AG04450 (cell line): ENCODE results near the gene OR6C3. TPM values are rescaled to one million over a fixed set of nuclear protein-coding genes. Genes with fewer than 3 reads are reported as not detected.

ENCODE experiments used
- CTCF ChIA-PET: fragments of 300-600, 350-600 bp; formaldehyde crosslinking; extraction: SDS; loops from one replicate; lab custom pipeline; 2022; ENCODE audit warnings: antibody characterized with exemption, inconsistent platforms; lab: Charles Lee
- POLR2A ChIA-PET: fragments of 350-600 bp; formaldehyde crosslinking; extraction: SDS; loops from one replicate; lab custom pipeline; 2021; ENCODE audit warnings: antibody characterized with exemption, inconsistent platforms; lab: Yijun Ruan, JAX
- DNase-seq: peaks from one replicate; pipeline ENCODE4 v3.0.0-alpha.2; 2011; ENCODE audit warnings: low read depth, low spot score
- H3K27ac ChIP-seq: one replicate; pipeline ENCODE4 v1.5.1; 2012; ENCODE audit warnings: low read depth, low read length, control low read depth
- H3K27me3 ChIP-seq: one replicate; pipeline ENCODE4 v1.6.0; 2012; ENCODE audit warnings: low read length; ENCODE audit not compliant: control insufficient read depth, insufficient read depth
- H3K4me3 ChIP-seq: 2 replicates; pipeline ENCODE4 v1.5.1; 2011; ENCODE audit warnings: mild to moderate bottlenecking, low read depth, low read length, control low read depth
- H3K9me3 ChIP-seq: 2 replicates; pipeline ENCODE4 v1.5.1; 2012; ENCODE audit warnings: low read length; ENCODE audit not compliant: control insufficient read depth, insufficient read depth
- polyA plus RNA-seq: library from polyadenylated mRNA; depleted of rRNA; stranded (reverse); fragments of >200 nt; gene quantifications from 2 replicates; pipeline ENCODE4 v1.2.3, GENCODE V29; 2011; rRNA removed
- TF ChIP-seq, protein P1 (sequence below): IDR thresholded peaks from 2 replicates; pipeline ENCODE4 v1.5.1; 2011; ENCODE audit warnings: low read depth, low read length, control low read depth, inconsistent platforms

OR6C3 gene
- polyA plus RNA-seq, 1 experiment: not detected

DNA sequence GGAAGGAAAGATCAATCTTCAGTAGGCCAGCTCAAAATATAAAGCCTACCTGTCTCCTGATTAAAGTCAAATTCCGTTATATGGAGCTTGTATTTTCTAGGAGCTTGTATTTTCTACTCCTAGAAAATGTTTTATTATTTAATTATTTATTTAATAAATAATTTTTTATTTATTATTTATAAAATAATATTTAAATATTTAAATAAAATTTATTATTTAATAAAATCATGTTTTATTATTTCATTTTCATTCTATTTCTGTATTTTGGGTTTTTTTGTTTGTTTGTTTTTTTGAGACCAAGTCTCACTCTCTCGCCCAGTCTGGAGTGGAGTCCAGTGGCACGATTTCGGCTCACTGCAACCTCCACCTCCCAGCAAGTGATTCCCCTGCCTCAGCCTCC lies 42.0 kb downstream of the OR6C3 start:
- ChIA-PET POLR2A (no interaction called here), CTCF (no interaction called here)
- H3K27me3 ChIP-seq: no peaks in the 10 kb centered on the region
- no peak overlapping the region for H3K27ac ChIP-seq
- no peak overlapping the region for H3K4me3 ChIP-seq
- H3K9me3 ChIP-seq: no peaks in the 10 kb centered on the region
- no peak for DNase-seq
- TF ChIP-seq, protein P1, sequence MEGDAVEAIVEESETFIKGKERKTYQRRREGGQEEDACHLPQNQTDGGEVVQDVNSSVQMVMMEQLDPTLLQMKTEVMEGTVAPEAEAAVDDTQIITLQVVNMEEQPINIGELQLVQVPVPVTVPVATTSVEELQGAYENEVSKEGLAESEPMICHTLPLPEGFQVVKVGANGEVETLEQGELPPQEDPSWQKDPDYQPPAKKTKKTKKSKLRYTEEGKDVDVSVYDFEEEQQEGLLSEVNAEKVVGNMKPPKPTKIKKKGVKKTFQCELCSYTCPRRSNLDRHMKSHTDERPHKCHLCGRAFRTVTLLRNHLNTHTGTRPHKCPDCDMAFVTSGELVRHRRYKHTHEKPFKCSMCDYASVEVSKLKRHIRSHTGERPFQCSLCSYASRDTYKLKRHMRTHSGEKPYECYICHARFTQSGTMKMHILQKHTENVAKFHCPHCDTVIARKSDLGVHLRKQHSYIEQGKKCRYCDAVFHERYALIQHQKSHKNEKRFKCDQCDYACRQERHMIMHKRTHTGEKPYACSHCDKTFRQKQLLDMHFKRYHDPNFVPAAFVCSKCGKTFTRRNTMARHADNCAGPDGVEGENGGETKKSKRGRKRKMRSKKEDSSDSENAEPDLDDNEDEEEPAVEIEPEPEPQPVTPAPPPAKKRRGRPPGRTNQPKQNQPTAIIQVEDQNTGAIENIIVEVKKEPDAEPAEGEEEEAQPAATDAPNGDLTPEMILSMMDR: no peak

Other genes starting within 250 kb of the OR6C3 start
- not detected in 2 replicates for gene OR9K2, start 204.3 kb upstream of the OR6C3 start, polyA plus RNA-seq
- not detected in 2 replicates for gene OR10A7, start 109.7 kb upstream of the OR6C3 start, polyA plus RNA-seq
- not detected in 2 replicates for gene OR6C74, start 86.1 kb upstream of the OR6C3 start, polyA plus RNA-seq
- not detected in 2 replicates for gene OR6C6, start 34.2 kb upstream of the OR6C3 start, polyA plus RNA-seq
- gene OR6C1, start 16.4 kb upstream of the OR6C3 start, polyA plus RNA-seq: not detected in 2 replicates
- gene OR6C75, start 32.2 kb downstream of the OR6C3 start, polyA plus RNA-seq: not detected in 2 replicates
- not detected in 2 replicates for gene OR6C65, start 69.8 kb downstream of the OR6C3 start, polyA plus RNA-seq
- gene OR6C76, start 95.5 kb downstream of the OR6C3 start, polyA plus RNA-seq: not detected in 2 replicates
- not detected in 2 replicates for gene OR6C2, start 113.3 kb downstream of the OR6C3 start, polyA plus RNA-seq
- gene OR6C70, start 139.4 kb downstream of the OR6C3 start, polyA plus RNA-seq: not detected in 2 replicates
- gene OR6C68, start 161.6 kb downstream of the OR6C3 start, polyA plus RNA-seq: not detected in 2 replicates
- gene OR6C4, start 218.9 kb downstream of the OR6C3 start, polyA plus RNA-seq: not detected in 2 replicates
- gene OR2AP1, start 241.7 kb downstream of the OR6C3 start, polyA plus RNA-seq: not detected in 2 replicates